Breast epithelium (tissue), 3 donors: Measurements from ENCODE around the gene PLPPR1.

Experiments
- CTCF ChIP-seq, 3 donors: fragments of 450-650 bp; IDR thresholded peaks; one replicate each; pipeline ENCODE4 v1.5.1; 2016 to 2017; ENCODE audit warnings: antibody characterized with exemption in 3 of 3, mild to moderate bottlenecking in 3 of 3, moderate library complexity in 3 of 3
- POLR2A ChIP-seq: fragments of 450-650 bp; IDR thresholded peaks from one replicate; pipeline ENCODE4 v1.6.1; 2016; ENCODE audit warnings: antibody characterized with exemption, mild to moderate bottlenecking, moderate library complexity
- POLR2AphosphoS5 ChIP-seq, 3 donors: sonication (generic); formaldehyde crosslinking; IDR thresholded peaks; one replicate each; pipeline ENCODE4 v1.6.1; 2017; ENCODE audit warnings: antibody characterized with exemption in 3 of 3

GRCh38 chr9:101173907-101174306 lies 145.4 kb downstream of the PLPPR1 start:
- TF ChIP-seq CTCF (IDR thresholded peaks at IDR 0.05): no peak
- TF ChIP-seq POLR2A: no peak
- TF ChIP-seq POLR2AphosphoS5 (IDR thresholded peaks at IDR 0.05): no peak
